K562 (cell line): ENCODE measurements around the gene SAMD11. TPM values are rescaled to one million over a fixed set of nuclear protein-coding genes. Genes with fewer than 3 reads are reported as not detected.

Experiments used
- ARNT ChIP-seq, 2 experiments: fragments of 450-650 bp; IDR thresholded peaks; 2 replicates each; pipeline ENCODE4 v1.6.1; 2016; ENCODE audit warnings: mild to moderate bottlenecking in 1 of 2
- FIP1L1 ChIP-seq: fragments of 200-400 bp; formaldehyde crosslinking; IDR thresholded peaks from 2 replicates; pipeline ENCODE4 v1.6.1; 2018; ENCODE audit warnings: mild to moderate bottlenecking, low read depth, low read length; ENCODE audit not compliant: poor library complexity, severe bottlenecking
- FOXA3 ChIP-seq, 2 experiments: fragments of 450-650 bp in 1 of 2; sonication (generic) in 1 of 2; formaldehyde crosslinking; IDR thresholded peaks in 1 of 2; conservative IDR thresholded peaks in 1 of 2; 2 replicates each; pipeline versions ENCODE4 v1.4.0 to v1.8.0; 2020 to 2022; ENCODE audit warnings: mild to moderate bottlenecking in 2 of 2, missing genetic modification reagents in 1 of 2
- GATA2 ChIP-seq: sonication (generic); formaldehyde crosslinking; IDR thresholded peaks from 2 replicates; pipeline ENCODE4 v1.4.0; 2020; ENCODE audit warnings: mild to moderate bottlenecking, missing genetic modification reagents
- JUND ChIP-seq, 2 experiments: IDR thresholded peaks; 2 replicates in 1 of 2; 3 replicates in 1 of 2; pipeline ENCODE4 v1.6.1; 2011; ENCODE audit warnings: borderline replicate concordance in 2 of 2, low read depth in 2 of 2, low read length in 2 of 2, improper control_type of control experiment in 1 of 2, missing biosample characterization in 1 of 2, missing genetic modification characterization in 1 of 2, missing genetic modification reagents in 1 of 2
- KDM5B ChIP-seq: fragments of 200-600 bp; sonication (generic); IDR thresholded peaks from 2 replicates; pipeline ENCODE4 v1.6.1; 2012; ENCODE audit warnings: low read depth, mild to moderate bottlenecking, moderate library complexity, low read length, control low read depth, inconsistent platforms; ENCODE audit not compliant: insufficient replicate concordance
- SP2 ChIP-seq: IDR thresholded peaks from 2 replicates; pipeline ENCODE4 v1.6.1; 2011; ENCODE audit warnings: mild to moderate bottlenecking, low read depth, low read length, moderate library complexity; ENCODE audit not compliant: poor library complexity, severe bottlenecking; ENCODE audit errors: extremely low read depth
- USF2 ChIP-seq: sonication (generic); formaldehyde crosslinking; IDR thresholded peaks from 2 replicates; pipeline ENCODE4 v1.5.0; 2020; ENCODE audit warnings: missing genetic modification reagents
- YBX1 ChIP-seq: fragments of 450-650 bp; IDR thresholded peaks from 2 replicates; pipeline ENCODE4 v1.7.1; 2016; ENCODE audit warnings: mild to moderate bottlenecking
- ZNF212 ChIP-seq: fragments of 450-650 bp; formaldehyde crosslinking; IDR thresholded peaks from 2 replicates; pipeline ENCODE4 v1.4.0; 2020; ENCODE audit warnings: mild to moderate bottlenecking
- ZNF274 ChIP-seq: IDR thresholded peaks from 2 replicates; pipeline ENCODE4 v1.6.1; 2011; ENCODE audit warnings: low read depth, mild to moderate bottlenecking, low read length, moderate library complexity, borderline replicate concordance
- ZNF3 ChIP-seq: fragments of 250-450 bp; sonication (Bioruptor Pico); IDR thresholded peaks from 2 replicates; pipeline ENCODE4 v1.5.0; 2021; ENCODE audit warnings: mild to moderate bottlenecking, moderate library complexity
- ZNF592 ChIP-seq: fragments of 450-650 bp; IDR thresholded peaks from 2 replicates; pipeline ENCODE4 v1.6.1; 2017; ENCODE audit warnings: antibody characterized with exemption, mild to moderate bottlenecking
- polyA plus RNA-seq, 8 experiments: library from polyadenylated mRNA; depleted of rRNA in 4 of 8; stranded (reverse) in 5 of 8; unstranded in 3 of 8; fragments of >200 nt; fragmentation: Nextera tagmentation in 2 of 8; fragmentation: Illumina TruSeq in 1 of 8; extraction: Ambion mirVana in 2 of 8; extraction: Trizol in 1 of 8; gene quantifications; 2 replicates each; pipeline versions ENCODE4 v1.2.1 to v1.2.3, GENCODE V29; 2011 to 2014; ENCODE audit warnings: inconsistent platforms in 1 of 8, missing spikeins in 1 of 8
- total RNA-seq, 7 experiments: library from RNA; depleted of rRNA in 6 of 7; stranded (reverse); fragments of >200 nt in 6 of 7; fragmentation: Illumina TruSeq in 2 of 7; extraction: Trizol in 2 of 7; gene quantifications; 2 replicates each; pipeline versions ENCODE4 v1.2.1 to v1.2.3, GENCODE V29; 2011 to 2021; ENCODE audit warnings: low replicate concordance in 1 of 7
- TF ChIP-seq, protein P1 (sequence below), 2 experiments: IDR thresholded peaks; 2 replicates each; pipeline ENCODE4 v1.6.1; 2011; ENCODE audit warnings: borderline replicate concordance in 1 of 2, control low read depth in 1 of 2, low read depth in 1 of 2, low read length in 1 of 2, mild to moderate bottlenecking in 1 of 2, mixed read lengths in 1 of 2, moderate library complexity in 1 of 2; ENCODE audit not compliant: insufficient read depth in 1 of 2, insufficient read length in 1 of 2, poor library complexity in 1 of 2, severe bottlenecking in 1 of 2; ENCODE audit errors: extremely low read depth in 1 of 2
- TF ChIP-seq, protein P2 (sequence below): IDR thresholded peaks from 2 replicates; pipeline ENCODE4 v1.6.1; 2016; ENCODE audit warnings: missing genetic modification characterization, missing compliant biosample characterization

SAMD11 gene
- total and polyA plus RNA-seq, 9 of the 15 experiments (the other 6 are each of a cell fraction or from before 2014, with no cell fraction given), result 0.07 to 0.82 (median 0.11) TPM; not detected in 2

GRCh38 chr1:960363-961131 lies 36.8 kb downstream of the SAMD11 start, which contains the start of gene KLHL17 (continued):
- TF ChIP-seq, protein P1, sequence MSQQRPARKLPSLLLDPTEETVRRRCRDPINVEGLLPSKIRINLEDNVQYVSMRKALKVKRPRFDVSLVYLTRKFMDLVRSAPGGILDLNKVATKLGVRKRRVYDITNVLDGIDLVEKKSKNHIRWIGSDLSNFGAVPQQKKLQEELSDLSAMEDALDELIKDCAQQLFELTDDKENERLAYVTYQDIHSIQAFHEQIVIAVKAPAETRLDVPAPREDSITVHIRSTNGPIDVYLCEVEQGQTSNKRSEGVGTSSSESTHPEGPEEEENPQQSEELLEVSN (IDR thresholded peaks at IDR 0.05; ENCODE audit: borderline replicate concordance in 1 of 2, extremely low read depth in 1 of 2, insufficient read depth in 1 of 2, insufficient read length in 1 of 2, low read depth in 1 of 2, low read length in 1 of 2, poor library complexity in 1 of 2, severe bottlenecking in 1 of 2), result peak; percentile 34 to 79
- no peak for TF ChIP-seq FIP1L1
- no peak for TF ChIP-seq SP2
- no peak for TF ChIP-seq ARNT (IDR thresholded peaks at IDR 0.05)
- no peak for TF ChIP-seq YBX1
- TF ChIP-seq ZNF212 (CRISPR knock-in tag), result no peak
- TF ChIP-seq KDM5B, result peak; percentile 39
- TF ChIP-seq, protein P2, sequence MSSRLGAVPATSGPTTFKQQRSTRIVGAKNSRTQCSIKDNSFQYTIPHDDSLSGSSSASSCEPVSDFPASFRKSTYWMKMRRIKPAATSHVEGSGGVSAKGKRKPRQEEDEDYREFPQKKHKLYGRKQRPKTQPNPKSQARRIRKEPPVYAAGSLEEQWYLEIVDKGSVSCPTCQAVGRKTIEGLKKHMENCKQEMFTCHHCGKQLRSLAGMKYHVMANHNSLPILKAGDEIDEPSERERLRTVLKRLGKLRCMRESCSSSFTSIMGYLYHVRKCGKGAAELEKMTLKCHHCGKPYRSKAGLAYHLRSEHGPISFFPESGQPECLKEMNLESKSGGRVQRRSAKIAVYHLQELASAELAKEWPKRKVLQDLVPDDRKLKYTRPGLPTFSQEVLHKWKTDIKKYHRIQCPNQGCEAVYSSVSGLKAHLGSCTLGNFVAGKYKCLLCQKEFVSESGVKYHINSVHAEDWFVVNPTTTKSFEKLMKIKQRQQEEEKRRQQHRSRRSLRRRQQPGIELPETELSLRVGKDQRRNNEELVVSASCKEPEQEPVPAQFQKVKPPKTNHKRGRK (tag), result no peak
- no peak for TF ChIP-seq JUND (IDR thresholded peaks at IDR 0.05; ENCODE audit: borderline replicate concordance, low read depth, low read length)
- TF ChIP-seq JUND (tag; IDR thresholded peaks at IDR 0.05; ENCODE audit: borderline replicate concordance, low read depth, low read length), result no peak; the same call in 2 of the 3 replicates
- TF ChIP-seq ZNF274, result no peak
- no peak for TF ChIP-seq FOXA3 (CRISPR knock-in tag; conservative IDR thresholded peaks at IDR 0.05 in 1 of 2, IDR thresholded peaks at IDR 0.05 in 1 of 2)
- TF ChIP-seq GATA2 (CRISPR knock-in tag), result no peak
- TF ChIP-seq ZNF3 (CRISPR knock-in tag), result no peak
- TF ChIP-seq ZNF592, result no peak
- TF ChIP-seq USF2, result no peak
